HG02973 (cell line): ENCODE data around the gene ZDHHC23.

ENCODE experiments used
- ATAC-seq: cut with Tn5 transposase; IDR thresholded peaks from one replicate; pipeline ENCODE4 v1.9.1; 2021; ENCODE audit warnings: moderate library complexity; ENCODE audit not compliant: unreplicated experiment

Gene ZDHHC23

DNA sequence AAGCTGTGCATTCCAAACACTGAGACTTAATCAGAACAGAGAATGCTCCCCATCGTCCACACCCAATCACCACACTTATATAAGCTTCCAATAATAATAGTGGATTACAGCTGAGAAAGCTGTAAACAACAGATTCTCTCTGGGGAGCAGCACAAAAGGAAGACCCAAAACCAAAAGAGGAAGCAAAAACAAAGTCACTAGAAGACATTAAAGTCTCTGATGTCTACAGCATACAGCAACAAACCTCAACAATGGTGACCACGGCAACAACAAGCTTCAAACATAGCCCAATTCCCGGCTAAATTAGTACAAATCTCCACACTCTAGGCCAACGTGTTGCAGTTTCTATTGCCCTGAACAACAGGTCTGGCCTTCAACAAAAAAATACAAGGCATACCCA is 37.7 kb downstream of the ZDHHC23 start:
- ATAC-seq = peak; percentile 84

DNA sequence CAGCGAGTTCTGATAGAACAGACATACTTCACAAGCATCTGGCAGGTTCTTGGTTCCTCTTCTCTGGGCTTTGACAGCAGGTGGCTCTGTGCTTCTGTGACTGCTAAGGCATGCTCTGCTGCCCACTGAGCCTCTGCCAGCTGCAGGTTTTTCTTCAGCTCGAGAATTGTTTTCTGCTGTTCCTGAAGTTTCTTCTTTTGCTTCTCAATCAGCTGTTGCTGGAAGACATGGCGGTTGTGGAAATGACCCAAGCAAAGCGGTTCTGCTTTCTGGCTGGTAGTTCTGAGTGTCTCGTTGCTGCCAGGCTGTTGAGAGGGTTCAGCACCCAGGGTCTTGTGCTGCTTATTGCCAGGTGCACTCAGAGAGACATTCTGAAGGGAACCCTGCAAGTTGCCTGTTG is 57.7 kb downstream of the ZDHHC23 start:
- ATAC-seq = peak; percentile 86

DNA sequence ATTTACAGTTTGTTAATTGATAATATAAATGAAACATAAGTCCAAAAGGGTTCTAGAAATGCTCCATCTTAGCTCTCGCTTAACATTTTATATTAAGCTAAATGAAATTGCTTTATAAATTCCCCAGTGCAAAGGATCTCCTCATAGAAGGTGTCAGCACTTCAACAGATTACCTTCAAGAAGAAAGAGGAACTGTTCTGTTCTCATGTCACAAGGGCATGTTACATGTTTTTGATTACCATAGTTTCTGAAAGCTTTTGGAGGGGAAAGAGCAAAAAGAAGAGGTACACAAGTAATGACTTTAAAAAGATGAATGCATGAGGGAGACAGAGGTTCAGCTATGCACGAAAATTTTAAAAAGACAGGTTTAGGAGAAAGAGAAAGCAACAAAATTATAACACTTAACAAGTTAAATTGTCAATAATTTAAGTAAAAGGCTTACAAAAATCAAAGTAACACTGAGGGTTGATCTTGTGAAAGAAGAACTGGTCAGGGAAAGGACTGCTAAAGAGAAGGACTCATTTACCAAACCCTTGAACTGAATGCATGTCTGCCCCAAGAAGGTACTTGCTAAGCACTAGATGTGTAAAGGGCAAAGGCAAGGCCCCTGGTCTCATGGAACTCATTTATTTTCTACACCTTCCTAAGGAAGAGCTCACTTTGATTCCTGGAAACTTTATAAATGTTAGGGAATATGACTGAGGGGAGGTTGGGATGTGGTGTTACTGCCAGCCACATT is 63.4 kb downstream of the ZDHHC23 start:
- ATAC-seq = peak; percentile 69
